GM18520 (cell line): Measurements from ENCODE around the gene MAN2A2.
"Not testable (repeated sequence)": the region's sequence is repeated elsewhere in the genome, so short reads cannot be mapped to it uniquely, and the experiment has no call there.

Experiments used
- ATAC-seq: cut with Tn5 transposase; IDR thresholded peaks from one replicate; pipeline ENCODE4 v1.9.1; 2021; ENCODE audit not compliant: unreplicated experiment

Gene MAN2A2

GRCh38 chr15:90871139-90871715, 31.9 kb upstream of the MAN2A2 start:
- ATAC-seq: no peak

- ATAC-seq: no peak
Observed at GRCh38 chr15:90871716-90872485, 31.2 kb upstream of the MAN2A2 start.

GRCh38 chr15:90872486-90873184, 30.5 kb upstream of the MAN2A2 start:
- no peak for ATAC-seq

- no peak for ATAC-seq
Observed at GRCh38 chr15:90873488-90873997, 29.6 kb upstream of the MAN2A2 start.

- no peak for ATAC-seq
Observed at GRCh38 chr15:90873998-90874605, 29.0 kb upstream of the MAN2A2 start.

GRCh38 chr15:90874986-90875385, 28.1 kb upstream of the MAN2A2 start:
- ATAC-seq: not testable (repeated sequence)

- ATAC-seq: no peak
Observed at GRCh38 chr15:90875549-90875981, 27.5 kb upstream of the MAN2A2 start.

- ATAC-seq: no peak
Observed at GRCh38 chr15:90876046-90876445, 27.1 kb upstream of the MAN2A2 start.

- ATAC-seq: no peak
Observed at GRCh38 chr15:90876512-90877170, 26.5 kb upstream of the MAN2A2 start.

GRCh38 chr15:90877315-90877714, 25.8 kb upstream of the MAN2A2 start:
- ATAC-seq: no peak

- no peak for ATAC-seq
Observed at GRCh38 chr15:90877996-90878395, 25.1 kb upstream of the MAN2A2 start.

- ATAC-seq: no peak
Observed at GRCh38 chr15:90878660-90879059, 24.4 kb upstream of the MAN2A2 start.

- no peak for ATAC-seq
Observed at GRCh38 chr15:90879730-90880366, 23.3 kb upstream of the MAN2A2 start.

GRCh38 chr15:90880381-90881145, 22.5 kb upstream of the MAN2A2 start:
- no peak for ATAC-seq

- ATAC-seq: no peak
Observed at GRCh38 chr15:90881181-90881977, 21.7 kb upstream of the MAN2A2 start.

GRCh38 chr15:90881978-90882721, 21.0 kb upstream of the MAN2A2 start:
- no peak for ATAC-seq

- no peak for ATAC-seq
Observed at GRCh38 chr15:90882781-90883525, 20.1 kb upstream of the MAN2A2 start.
